Activated CD8-positive, alpha-beta T cell treated with anti-CD3 and anti-CD28 coated beads for 36 hours (primary cell): ENCODE measurements around the gene KLF5. TPM values are rescaled to one million over a fixed set of nuclear protein-coding genes. Genes with fewer than 3 reads are reported as not detected.

Experiments
- ATAC-seq: fragments of 200-7000 bp; cut with Tn5 transposase; one replicate; pipeline ENCODE4 v1.10.0; 2021; ENCODE audit warnings: mild to moderate bottlenecking, moderate library complexity
- CTCF ChIA-PET: fragments of 350-600 bp; sonication (Branson Sonifier 250); formaldehyde crosslinking; loops from one replicate; lab custom pipeline; 2021; ENCODE audit warnings: antibody characterized with exemption; lab: Charles Lee
- POLR2A ChIA-PET: fragments of 350-600 bp; sonication (Branson Sonifier 250); formaldehyde crosslinking; loops from one replicate; lab custom pipeline; 2021; ENCODE audit warnings: antibody characterized with exemption; lab: Charles Lee
- DNase-seq: peaks from one replicate; pipeline ENCODE4 v3.0.0-alpha.2; 2020
- H3K27ac Mint-ChIP-seq: one replicate; pipeline ENCODE4 v1.8.0; 2021; ENCODE audit warnings: mild to moderate bottlenecking, mixed read lengths
- H3K27me3 Mint-ChIP-seq: one replicate; pipeline ENCODE4 v1.8.0; 2021; ENCODE audit warnings: mixed read lengths
- H3K36me3 Mint-ChIP-seq: one replicate; pipeline ENCODE4 v1.8.0; 2021; ENCODE audit warnings: low read depth, mixed read lengths
- H3K4me1 Mint-ChIP-seq: one replicate; pipeline ENCODE4 v1.8.0; 2021; ENCODE audit warnings: low read depth, mixed read lengths
- H3K4me3 Mint-ChIP-seq: one replicate; pipeline ENCODE4 v1.8.0; 2021; ENCODE audit warnings: mild to moderate bottlenecking, moderate library complexity, mixed read lengths
- H3K9me3 Mint-ChIP-seq: one replicate; pipeline ENCODE4 v1.8.0; 2021; ENCODE audit warnings: mixed read lengths
- CTCF ChIP-seq: fragments of 200-600 bp; IDR thresholded peaks from one replicate; pipeline ENCODE4 v1.8.0; 2022; ENCODE audit warnings: antibody characterized with exemption, mild to moderate bottlenecking
- intact Hi-C: fragments of 100-400 bp; cut with micrococcal nuclease; formaldehyde crosslinking; loops from one replicate; pipeline ENCODE4 v1.10.0; 2022
- total RNA-seq, 2 experiments: library from RNA; stranded (reverse); gene quantifications; one replicate each; pipeline ENCODE4 v1.2.3, GENCODE V29; 2021

KLF5 gene
- total RNA-seq, 2 experiments from 2014 or later, result 1.3 to 1.6 TPM

GRCh38 chr13:73081256-73081915 is 22.6 kb downstream of the KLF5 start:
- intact Hi-C loops, result no loop called here
- ATAC-seq (no peak), DNase-seq (no peak)
- no peak overlapping the region for H3K27ac Mint-ChIP-seq
- peaks cover 4% of the 10 kb centered on the region for H3K27me3 Mint-ChIP-seq
- H3K36me3 Mint-ChIP-seq, result no peaks in the 10 kb centered on the region
- CTCF ChIA-PET, result no interaction called here
- no peaks in the 10 kb centered on the region for H3K9me3 Mint-ChIP-seq
- H3K4me3 Mint-ChIP-seq, result no peak overlapping the region
- POLR2A ChIA-PET, result no interaction called here
- TF ChIP-seq CTCF, result no peak
- no peaks in the 10 kb centered on the region for H3K4me1 Mint-ChIP-seq

- Mint-ChIP-seq H3K27ac (no peak overlapping the region), H3K4me3 (no peak overlapping the region), H3K36me3 (no peaks in the 10 kb centered on the region), H3K9me3 (peaks cover under 1% of the 10 kb centered on the region), H3K27me3 (peaks cover 4% of the 10 kb centered on the region), H3K4me1 (no peaks in the 10 kb centered on the region)
- ChIA-PET POLR2A (no interaction called here), CTCF (interaction anchor here (0.8 kb wide), 1 partner anchor 24 kb away, joined by 3 read pairs; the partner anchor contains the start of gene KLF5)
- DNase-seq, result no peak
- no peak for ATAC-seq
- intact Hi-C loops, result no loop called here
- TF ChIP-seq CTCF, result no peak
Measured at GRCh38 chr13:73082471-73082870, 23.7 kb downstream of the KLF5 start.

- Mint-ChIP-seq H3K9me3 (peaks cover 2% of the 10 kb centered on the region), H3K36me3 (no peaks in the 10 kb centered on the region), H3K27me3 (peaks cover 4% of the 10 kb centered on the region), H3K4me1 (no peaks in the 10 kb centered on the region), H3K27ac (no peak overlapping the region), H3K4me3 (no peak overlapping the region)
- ChIA-PET POLR2A (no interaction called here), CTCF (no interaction called here)
- intact Hi-C loops, result no loop called here
- TF ChIP-seq CTCF, result no peak
- ATAC-seq, result no peak
- no peak for DNase-seq
Measured at GRCh38 chr13:73082895-73083294, 24.1 kb downstream of the KLF5 start.

- peaks cover 8% of the 10 kb centered on the region for H3K4me1 Mint-ChIP-seq
- DNase-seq (no peak), ATAC-seq (no peak)
- H3K27ac Mint-ChIP-seq, result no peak overlapping the region
- intact Hi-C loops, result no loop called here
- no peak for TF ChIP-seq CTCF
- POLR2A ChIA-PET, result interaction anchor here (0.6 kb wide), 1 partner anchor 13 kb away, joined by 3 read pairs; no protein-coding TSS in a partner anchor
- no peak overlapping the region for H3K4me3 Mint-ChIP-seq
- no peaks in the 10 kb centered on the region for H3K27me3 Mint-ChIP-seq
- peaks cover 4% of the 10 kb centered on the region for H3K9me3 Mint-ChIP-seq
- CTCF ChIA-PET, result no interaction called here
- H3K36me3 Mint-ChIP-seq, result no peaks in the 10 kb centered on the region
Measured at GRCh38 chr13:73088332-73088935, 29.6 kb downstream of the KLF5 start.

- Mint-ChIP-seq H3K4me1 (peaks cover 8% of the 10 kb centered on the region), H3K9me3 (peaks cover 4% of the 10 kb centered on the region), H3K36me3 (no peaks in the 10 kb centered on the region), H3K4me3 (no peak overlapping the region), H3K27me3 (no peaks in the 10 kb centered on the region), H3K27ac (no peak overlapping the region)
- ChIA-PET POLR2A (interaction anchor here (0.6 kb wide), 1 partner anchor 14 kb away, joined by 3 read pairs; no protein-coding TSS in a partner anchor), CTCF (no interaction called here)
- TF ChIP-seq CTCF, result no peak
- intact Hi-C loops, result no loop called here
- ATAC-seq, result no peak
- no peak for DNase-seq
Measured at GRCh38 chr13:73089213-73089612, 30.4 kb downstream of the KLF5 start.
